Kidney epithelial cell (primary cell): Measurements from ENCODE around the gene VPS18. TPM values are rescaled to one million over a fixed set of nuclear protein-coding genes. Genes with fewer than 3 reads are reported as not detected.
A peak's percentile ranks its signal among the peaks of the same experiment; 100 is the strongest.
"Not testable (repeated sequence)": the region's sequence is repeated elsewhere in the genome, so short reads cannot be mapped to it uniquely, and the experiment has no call there.

Experiments
- DNase-seq: peaks from one replicate; pipeline ENCODE4 v3.0.0-alpha.2; 2010; ENCODE audit warnings: low read depth
- H3K27me3 ChIP-seq: 2 replicates; pipeline ENCODE4 v1.6.0; 2011; ENCODE audit warnings: low read length; ENCODE audit not compliant: control insufficient read depth, insufficient read depth
- H3K36me3 ChIP-seq: 2 replicates; pipeline ENCODE4 v1.5.1; 2011; ENCODE audit warnings: low read length; ENCODE audit not compliant: control insufficient read depth, insufficient read depth
- H3K4me3 ChIP-seq: 2 replicates; pipeline ENCODE4 v1.5.1; 2011; ENCODE audit warnings: low read depth, mild to moderate bottlenecking, control low read depth, low read length
- CTCF ChIP-seq: IDR thresholded peaks from 2 replicates; pipeline ENCODE4 v1.5.1; 2011; ENCODE audit warnings: mild to moderate bottlenecking, moderate library complexity, low read length, control low read depth, inconsistent platforms; ENCODE audit not compliant: insufficient read depth, poor library complexity, severe bottlenecking
- total RNA-seq: library from RNA; depleted of rRNA; stranded (reverse); fragments of >200 nt; gene quantifications from 2 replicates; pipeline ENCODE4 v1.2.3, GENCODE V29; 2015

VPS18 gene
- total RNA-seq, 1 donor from 2014 or later = 66.0 TPM

- TF ChIP-seq CTCF = no peak
- Histone ChIP-seq H3K27me3 (no peaks in the 10 kb centered on the region), H3K4me3 (no peak overlapping the region), H3K36me3 (peaks cover 3% of the 10 kb centered on the region)
- DNase-seq = no peak
Observed at GRCh38 chr15:40855706-40856234, 38.5 kb upstream of the VPS18 start.

- TF ChIP-seq CTCF = no peak
- Histone ChIP-seq H3K36me3 (peaks cover 3% of the 10 kb centered on the region), H3K27me3 (no peaks in the 10 kb centered on the region), H3K4me3 (no peak overlapping the region)
- DNase-seq = no peak
Observed at GRCh38 chr15:40856746-40857145, 37.5 kb upstream of the VPS18 start.

- DNase-seq = no peak
- Histone ChIP-seq H3K4me3 (no peak overlapping the region), H3K27me3 (no peaks in the 10 kb centered on the region), H3K36me3 (peaks cover 3% of the 10 kb centered on the region)
- TF ChIP-seq CTCF = peak; percentile 99
Observed at GRCh38 chr15:40857601-40858341, 36.5 kb upstream of the VPS18 start.

GRCh38 chr15:40858706-40859105, 35.5 kb upstream of the VPS18 start:
- no peaks in the 10 kb centered on the region for H3K27me3 ChIP-seq
- peaks cover 3% of the 10 kb centered on the region for H3K36me3 ChIP-seq
- H3K4me3 ChIP-seq = no peak overlapping the region
- DNase-seq = no peak
- TF ChIP-seq CTCF = no peak

- DNase-seq = peak; percentile 42
Observed at GRCh38 chr15:40859206-40859851, 34.9 kb upstream of the VPS18 start.

GRCh38 chr15:40861147-40861546, 33.1 kb upstream of the VPS18 start:
- not testable (repeated sequence) for DNase-seq

More at GRCh38 chr15:40859206-40859851, 34.9 kb upstream of the VPS18 start:
- peaks cover 3% of the 10 kb centered on the region for H3K36me3 ChIP-seq
- H3K4me3 ChIP-seq = no peak overlapping the region
- H3K27me3 ChIP-seq = no peaks in the 10 kb centered on the region
- TF ChIP-seq CTCF = peak; percentile 92

More at GRCh38 chr15:40861147-40861546, 33.1 kb upstream of the VPS18 start:
- H3K27me3 ChIP-seq, H3K4me3 ChIP-seq, H3K36me3 ChIP-seq: not testable (repeated sequence)
